Vagina (tissue), 2 donors: ENCODE measurements around the gene NRBP1. TPM values are rescaled to one million over a fixed set of nuclear protein-coding genes. Genes with fewer than 3 reads are reported as not detected.

Source experiments
- DNase-seq, 2 donors: peaks; one replicate each; pipeline ENCODE4 v3.0.0-alpha.2; 2017; ENCODE audit errors: extremely low spot score in 2 of 2
- H3K27ac ChIP-seq: fragments of 200-600 bp; sonication (generic); one replicate; pipeline ENCODE4 v1.5.1; 2019
- H3K27me3 ChIP-seq: fragments of 200-600 bp; sonication (generic); one replicate; pipeline ENCODE4 v1.5.1; 2019
- H3K36me3 ChIP-seq, 2 donors: fragments of 200-600 bp; sonication (generic); one replicate each; pipeline ENCODE4 v1.5.1; 2017 to 2019
- H3K4me1 ChIP-seq: fragments of 200-600 bp; sonication (generic); one replicate; pipeline ENCODE4 v1.5.1; 2019
- H3K4me3 ChIP-seq, 2 donors: fragments of 200-600 bp; sonication (generic); 1 replicate in 1 of 2; 2 replicates in 1 of 2; pipeline ENCODE4 v1.5.1; 2016 to 2019
- H3K9me3 ChIP-seq: fragments of 200-600 bp; sonication (generic); one replicate; pipeline ENCODE4 v1.5.1; 2019
- POLR2A ChIP-seq, 2 donors: fragments of 450-650 bp; IDR thresholded peaks; one replicate each; pipeline ENCODE4 v1.6.1; 2017; ENCODE audit warnings: antibody characterized with exemption in 2 of 2, mild to moderate bottlenecking in 2 of 2, moderate library complexity in 2 of 2
- POLR2AphosphoS5 ChIP-seq, 2 donors: sonication (generic); formaldehyde crosslinking; IDR thresholded peaks; one replicate each; pipeline ENCODE4 v1.9.0; 2017; ENCODE audit warnings: antibody characterized with exemption in 2 of 2, mild to moderate bottlenecking in 2 of 2, low read depth in 1 of 2; ENCODE audit not compliant: insufficient read depth in 1 of 2
- intact Hi-C: fragments of 100-400 bp; cut with DNase I; formaldehyde crosslinking; loops from one replicate; pipeline ENCODE4 v1.15.1; 2023
- total RNA-seq: library from RNA; depleted of rRNA; stranded (reverse); fragments of >200 nt; gene quantifications from one replicate; pipeline ENCODE4 v1.2.3, GENCODE V29; 2016
- TF ChIP-seq, protein P1 (sequence below), 3 experiments: fragments of 450-650 bp in 2 of 3; fragments of 200-600 bp in 1 of 3; sonication (generic) in 1 of 3; IDR thresholded peaks; one replicate each; pipeline ENCODE4 v1.5.1; 2017 to 2019; ENCODE audit warnings: antibody characterized with exemption in 3 of 3, mild to moderate bottlenecking in 2 of 3, moderate library complexity in 2 of 3

The NRBP1 gene
- total RNA-seq, 1 donor from 2014 or later: 62.6 TPM

DNA sequence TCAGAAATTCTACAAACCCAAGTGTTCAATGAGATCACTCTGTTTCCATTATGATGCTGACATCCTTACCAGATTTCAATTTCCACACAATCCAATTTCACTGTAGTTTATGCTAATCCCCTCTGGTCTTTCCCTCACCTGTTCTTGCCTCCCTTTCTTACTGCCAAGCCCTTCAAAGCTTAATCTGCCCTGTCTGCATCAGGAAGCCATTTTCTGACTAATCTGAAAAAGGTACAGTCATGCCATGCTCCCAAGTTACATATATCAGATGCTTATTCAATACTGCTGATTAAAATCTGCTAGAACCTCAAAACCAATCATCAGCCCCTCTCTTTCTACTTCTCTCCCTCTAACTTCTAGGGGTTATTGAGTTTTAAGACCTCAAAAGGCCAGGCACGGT lies 22.7 kb downstream of the NRBP1 start:
- no peak for TF ChIP-seq POLR2A (IDR thresholded peaks at IDR 0.05)
- TF ChIP-seq POLR2AphosphoS5 (IDR thresholded peaks at IDR 0.05; ENCODE audit: insufficient read depth in 1 of 2, low read depth in 1 of 2): no peak
- TF ChIP-seq, protein P1, sequence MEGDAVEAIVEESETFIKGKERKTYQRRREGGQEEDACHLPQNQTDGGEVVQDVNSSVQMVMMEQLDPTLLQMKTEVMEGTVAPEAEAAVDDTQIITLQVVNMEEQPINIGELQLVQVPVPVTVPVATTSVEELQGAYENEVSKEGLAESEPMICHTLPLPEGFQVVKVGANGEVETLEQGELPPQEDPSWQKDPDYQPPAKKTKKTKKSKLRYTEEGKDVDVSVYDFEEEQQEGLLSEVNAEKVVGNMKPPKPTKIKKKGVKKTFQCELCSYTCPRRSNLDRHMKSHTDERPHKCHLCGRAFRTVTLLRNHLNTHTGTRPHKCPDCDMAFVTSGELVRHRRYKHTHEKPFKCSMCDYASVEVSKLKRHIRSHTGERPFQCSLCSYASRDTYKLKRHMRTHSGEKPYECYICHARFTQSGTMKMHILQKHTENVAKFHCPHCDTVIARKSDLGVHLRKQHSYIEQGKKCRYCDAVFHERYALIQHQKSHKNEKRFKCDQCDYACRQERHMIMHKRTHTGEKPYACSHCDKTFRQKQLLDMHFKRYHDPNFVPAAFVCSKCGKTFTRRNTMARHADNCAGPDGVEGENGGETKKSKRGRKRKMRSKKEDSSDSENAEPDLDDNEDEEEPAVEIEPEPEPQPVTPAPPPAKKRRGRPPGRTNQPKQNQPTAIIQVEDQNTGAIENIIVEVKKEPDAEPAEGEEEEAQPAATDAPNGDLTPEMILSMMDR (IDR thresholded peaks at IDR 0.05): no peak
- Histone ChIP-seq H3K27ac (no peak overlapping the region), H3K27me3 (no peaks in the 10 kb centered on the region), H3K4me1 (no peaks in the 10 kb centered on the region), H3K9me3 (no peaks in the 10 kb centered on the region), H3K36me3 (peaks cover 0 to 53% of the 10 kb centered on the region in 2 donors), H3K4me3 (no peak overlapping the region)
- DNase-seq: no peak
- intact Hi-C loops: no loop called here

DNA sequence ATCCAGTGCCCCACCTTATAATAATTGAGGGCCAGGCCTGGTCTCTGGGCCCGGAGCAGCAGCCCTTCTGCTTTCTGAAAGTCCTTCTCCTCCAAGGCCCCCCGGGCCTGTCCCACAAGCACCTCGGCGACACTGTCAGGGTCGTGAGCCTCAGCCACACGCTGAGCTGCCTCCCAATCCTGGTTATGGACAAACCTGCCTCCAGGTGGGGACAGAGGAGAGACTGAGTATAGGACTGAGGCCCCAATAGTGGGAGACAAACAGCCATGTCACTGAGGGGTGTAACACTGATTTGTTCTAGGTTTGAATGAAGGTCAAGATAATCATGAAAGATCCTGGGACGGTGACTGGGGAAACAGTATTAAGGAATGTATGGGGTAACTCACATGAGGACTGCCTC lies 25.5 kb downstream of the NRBP1 start:
- Histone ChIP-seq H3K27ac (no peak overlapping the region), H3K27me3 (no peaks in the 10 kb centered on the region), H3K4me1 (no peaks in the 10 kb centered on the region), H3K36me3 (peaks cover 0 to 52% of the 10 kb centered on the region in 2 donors), H3K4me3 (no peak overlapping the region), H3K9me3 (no peaks in the 10 kb centered on the region)
- no peak for DNase-seq
- TF ChIP-seq, protein P1 (IDR thresholded peaks at IDR 0.05): no peak
- TF ChIP-seq POLR2A (IDR thresholded peaks at IDR 0.05) (no peak), POLR2AphosphoS5 (IDR thresholded peaks at IDR 0.05; ENCODE audit: insufficient read depth in 1 of 2, low read depth in 1 of 2) (no peak)
- intact Hi-C loops: no loop called here

DNA sequence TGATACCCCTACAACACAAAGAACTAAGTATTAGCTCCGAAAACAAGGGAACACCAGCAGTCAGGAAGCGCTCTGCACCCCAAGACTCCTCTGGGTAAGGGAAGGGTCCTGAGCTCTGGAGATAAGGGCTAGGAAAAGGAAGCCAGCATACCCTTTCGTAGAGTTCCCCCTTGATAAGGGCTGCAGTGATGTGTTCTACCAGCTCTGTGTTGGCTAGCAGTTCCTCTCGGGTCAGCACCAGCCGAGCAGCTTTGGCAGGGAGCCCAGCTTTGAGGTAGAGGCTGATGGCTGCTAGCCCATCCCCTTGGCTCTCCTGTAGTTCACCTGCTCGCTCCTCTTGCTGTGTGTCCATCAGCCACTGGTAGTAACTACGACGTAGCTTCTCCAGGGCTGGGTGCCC lies 32.7 kb downstream of the NRBP1 start:
- Histone ChIP-seq H3K27me3 (no peaks in the 10 kb centered on the region), H3K4me3 (no peak overlapping the region), H3K4me1 (no peaks in the 10 kb centered on the region), H3K27ac (no peak overlapping the region), H3K9me3 (no peaks in the 10 kb centered on the region), H3K36me3 (peaks cover 0 to 21% of the 10 kb centered on the region in 2 donors)
- DNase-seq: no peak
- no peak for TF ChIP-seq POLR2A (IDR thresholded peaks at IDR 0.05)
- TF ChIP-seq POLR2AphosphoS5 (IDR thresholded peaks at IDR 0.05; ENCODE audit: insufficient read depth in 1 of 2, low read depth in 1 of 2): no peak
- TF ChIP-seq, protein P1 (IDR thresholded peaks at IDR 0.05): no peak
- intact Hi-C loops: no loop called here

DNA sequence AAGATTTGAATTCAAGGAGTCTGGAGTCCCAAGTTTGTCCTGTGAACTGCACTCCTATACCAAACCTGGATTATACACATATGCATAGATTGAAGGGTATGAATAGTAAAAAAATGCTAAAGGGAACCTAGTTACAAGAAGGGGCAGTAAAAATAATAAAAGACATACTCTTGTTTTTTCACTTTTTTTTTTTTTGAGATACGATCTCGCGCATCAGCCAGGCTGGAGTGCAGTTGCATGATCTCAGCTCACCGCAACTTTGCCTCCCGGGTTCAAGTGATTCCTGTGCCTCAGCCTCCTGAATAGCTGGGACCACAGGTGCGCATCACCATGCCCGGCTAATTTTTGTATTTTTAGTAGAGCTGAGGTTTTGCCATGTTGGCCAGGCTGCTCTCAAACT lies 36.0 kb downstream of the NRBP1 start:
- Histone ChIP-seq H3K4me3 (no peak overlapping the region), H3K27me3 (no peaks in the 10 kb centered on the region), H3K27ac (no peak overlapping the region), H3K36me3 (peaks cover 0 to 2% of the 10 kb centered on the region in 2 donors), H3K9me3 (no peaks in the 10 kb centered on the region), H3K4me1 (no peaks in the 10 kb centered on the region)
- intact Hi-C loops: no loop called here
- DNase-seq: no peak
- TF ChIP-seq, protein P1 (IDR thresholded peaks at IDR 0.05): no peak
- no peak for TF ChIP-seq POLR2AphosphoS5 (IDR thresholded peaks at IDR 0.05; ENCODE audit: insufficient read depth in 1 of 2, low read depth in 1 of 2)
- no peak for TF ChIP-seq POLR2A (IDR thresholded peaks at IDR 0.05)

DNA sequence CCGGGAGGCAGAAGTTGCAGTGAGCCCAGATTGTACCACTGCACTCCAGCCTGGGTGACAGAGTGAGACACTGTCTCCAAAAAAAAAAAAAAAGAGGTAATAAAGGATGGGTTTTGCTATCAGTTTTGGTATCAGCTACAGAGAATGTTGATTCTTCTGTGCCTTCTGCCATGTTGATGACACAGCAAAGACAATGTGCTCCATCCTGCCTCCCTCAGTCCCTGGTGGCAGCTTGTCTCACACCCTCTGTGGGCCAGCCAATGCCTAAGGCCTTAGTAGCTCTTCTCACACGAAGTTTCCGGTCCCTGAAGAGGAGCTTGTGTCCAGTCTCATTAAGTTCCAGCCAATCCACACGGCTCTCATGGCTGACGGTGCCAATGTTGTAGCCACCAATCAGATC lies 43.5 kb downstream of the NRBP1 start:
- Histone ChIP-seq H3K27ac (no peak overlapping the region), H3K36me3 (peaks cover 0 to 26% of the 10 kb centered on the region in 2 donors), H3K4me1 (no peaks in the 10 kb centered on the region), H3K27me3 (no peaks in the 10 kb centered on the region), H3K4me3 (no peak overlapping the region), H3K9me3 (no peaks in the 10 kb centered on the region)
- intact Hi-C loops: no loop called here
- no peak for DNase-seq
- TF ChIP-seq, protein P1 (IDR thresholded peaks at IDR 0.05): no peak
- TF ChIP-seq POLR2AphosphoS5 (IDR thresholded peaks at IDR 0.05; ENCODE audit: insufficient read depth in 1 of 2, low read depth in 1 of 2) (no peak), POLR2A (IDR thresholded peaks at IDR 0.05) (no peak)
